HEK293 (cell line): ENCODE data around the gene STUM.

Experiments
- CTCF ChIA-PET: fragments of 350-600 bp; formaldehyde crosslinking; extraction: SDS; loops from one replicate; lab custom pipeline; 2021; ENCODE audit warnings: antibody characterized with exemption; lab: Yijun Ruan, JAX
- POLR2A ChIA-PET: fragments of 300-600 bp; formaldehyde crosslinking; extraction: SDS; loops from one replicate; lab custom pipeline; 2020; ENCODE audit warnings: antibody characterized with exemption, inconsistent platforms; lab: Yijun Ruan, JAX
- H3K27ac ChIP-seq: fragments of 200-500 bp; sonication (Bioruptor generic); 2 replicates; pipeline ENCODE4 v1.5.1; 2014; ENCODE audit warnings: low read depth, low read length, control low read depth, inconsistent platforms; ENCODE audit errors: extremely low read depth
- H3K36me3 ChIP-seq, 2 experiments: fragments of 200-500 bp in 1 of 2; sonication (Bioruptor generic) in 1 of 2; 1 replicate in 1 of 2; 2 replicates in 1 of 2; pipeline ENCODE4 v1.5.1; 2014 to 2017; ENCODE audit warnings: inconsistent platforms in 2 of 2, low read length in 2 of 2; ENCODE audit not compliant: control insufficient read depth in 2 of 2, insufficient read depth in 1 of 2
- H3K4me1 ChIP-seq: fragments of 200-500 bp; sonication (Bioruptor generic); 2 replicates; pipeline ENCODE4 v1.5.1; 2014; ENCODE audit warnings: mild to moderate bottlenecking, low read length, inconsistent platforms; ENCODE audit not compliant: control insufficient read depth, insufficient read depth
- H3K4me3 ChIP-seq: 2 replicates; pipeline ENCODE4 v1.5.1; 2011; ENCODE audit warnings: low read depth, mild to moderate bottlenecking, control low read depth, low read length, moderate library complexity
- H3K9me3 ChIP-seq: fragments of 200-500 bp; sonication (Bioruptor generic); 2 replicates; pipeline ENCODE4 v1.5.1; 2014; ENCODE audit warnings: low read depth, low read length, inconsistent platforms; ENCODE audit not compliant: control insufficient read depth, insufficient read depth
- CTCF ChIP-seq: fragments of 450-650 bp; formaldehyde crosslinking; IDR thresholded peaks from 2 replicates; pipeline ENCODE4 v1.5.1; 2016; ENCODE audit warnings: missing biosample characterization, missing genetic modification characterization
- HOXD13 ChIP-seq: sonication (generic); formaldehyde crosslinking; IDR thresholded peaks from 2 replicates; pipeline ENCODE4 v1.8.0; 2022; ENCODE audit warnings: missing genetic modification reagents, borderline replicate concordance
- KLF1 ChIP-seq: fragments of 450-650 bp; formaldehyde crosslinking; IDR thresholded peaks from 2 replicates; pipeline ENCODE4 v1.5.1; 2016; ENCODE audit warnings: missing biosample characterization, missing genetic modification characterization
- ZBTB20 ChIP-seq: fragments of 450-650 bp; formaldehyde crosslinking; IDR thresholded peaks from 2 replicates; pipeline ENCODE4 v1.5.1; 2016; ENCODE audit warnings: missing biosample characterization, missing genetic modification characterization
- ZBTB48 ChIP-seq: fragments of 450-650 bp; formaldehyde crosslinking; IDR thresholded peaks from 2 replicates; pipeline ENCODE4 v1.5.1; 2016; ENCODE audit warnings: missing biosample characterization, missing genetic modification characterization
- ZBTB8A ChIP-seq: fragments of 450-650 bp; formaldehyde crosslinking; IDR thresholded peaks from 2 replicates; pipeline ENCODE4 v1.5.1; 2016; ENCODE audit warnings: missing biosample characterization, missing genetic modification characterization
- ZFHX2 ChIP-seq: fragments of 450-650 bp; formaldehyde crosslinking; conservative IDR thresholded peaks from 2 replicates; pipeline ENCODE4 v1.5.1; 2016; ENCODE audit warnings: missing biosample characterization, missing genetic modification characterization
- ZNF10 ChIP-seq: fragments of 450-650 bp; formaldehyde crosslinking; IDR thresholded peaks from 2 replicates; pipeline ENCODE4 v1.5.1; 2017; ENCODE audit warnings: missing biosample characterization, missing genetic modification characterization
- ZNF112 ChIP-seq: fragments of 450-650 bp; formaldehyde crosslinking; IDR thresholded peaks from 2 replicates; pipeline ENCODE4 v1.5.0; 2017; ENCODE audit warnings: missing biosample characterization, missing genetic modification characterization
- ZNF114 ChIP-seq: fragments of 450-650 bp; formaldehyde crosslinking; IDR thresholded peaks from 2 replicates; pipeline ENCODE4 v1.5.0; 2017; ENCODE audit warnings: missing biosample characterization, missing genetic modification characterization
- ZNF292 ChIP-seq: fragments of 450-650 bp; formaldehyde crosslinking; IDR thresholded peaks from 2 replicates; pipeline ENCODE4 v1.5.1; 2016; ENCODE audit warnings: low read depth, missing biosample characterization, missing genetic modification characterization, borderline replicate concordance
- ZNF501 ChIP-seq: fragments of 450-650 bp; formaldehyde crosslinking; IDR thresholded peaks from 2 replicates; pipeline ENCODE4 v1.5.1; 2016; ENCODE audit warnings: missing biosample characterization, missing genetic modification characterization
- ZNF548 ChIP-seq: fragments of 450-650 bp; formaldehyde crosslinking; IDR thresholded peaks from 2 replicates; pipeline ENCODE4 v1.5.1; 2016; ENCODE audit warnings: missing biosample characterization, missing genetic modification characterization
- ZNF549 ChIP-seq: fragments of 450-650 bp; IDR thresholded peaks from 2 replicates; pipeline ENCODE4 v1.5.1; 2018; ENCODE audit warnings: missing biosample characterization, missing genetic modification characterization, mild to moderate bottlenecking, inconsistent platforms, moderate library complexity
- ZNF558 ChIP-seq: fragments of 450-650 bp; formaldehyde crosslinking; IDR thresholded peaks from 2 replicates; pipeline ENCODE4 v1.5.1; 2016; ENCODE audit warnings: missing biosample characterization, missing genetic modification characterization
- ZNF610 ChIP-seq: fragments of 450-650 bp; formaldehyde crosslinking; IDR thresholded peaks from 2 replicates; pipeline ENCODE4 v1.5.1; 2016; ENCODE audit warnings: missing biosample characterization, missing genetic modification characterization, borderline replicate concordance
- ZNF623 ChIP-seq: fragments of 450-650 bp; formaldehyde crosslinking; IDR thresholded peaks from 2 replicates; pipeline ENCODE4 v1.5.1; 2016; ENCODE audit warnings: missing biosample characterization, missing genetic modification characterization
- ZNF660 ChIP-seq: fragments of 450-650 bp; IDR thresholded peaks from 2 replicates; pipeline ENCODE4 v1.5.1; 2018; ENCODE audit warnings: missing biosample characterization, mild to moderate bottlenecking, missing genetic modification characterization
- ZNF670 ChIP-seq: fragments of 450-650 bp; formaldehyde crosslinking; IDR thresholded peaks from 2 replicates; pipeline ENCODE4 v1.5.1; 2016; ENCODE audit warnings: missing biosample characterization, missing genetic modification characterization, low read depth
- ZNF704 ChIP-seq: fragments of 450-650 bp; formaldehyde crosslinking; IDR thresholded peaks from 2 replicates; pipeline ENCODE4 v1.5.1; 2016; ENCODE audit warnings: missing biosample characterization, missing genetic modification characterization
- ZNF776 ChIP-seq: fragments of 450-650 bp; formaldehyde crosslinking; IDR thresholded peaks from 2 replicates; pipeline ENCODE4 v1.5.0; 2017; ENCODE audit warnings: missing biosample characterization, missing genetic modification characterization, borderline replicate concordance
- ZNF843 ChIP-seq: fragments of 450-650 bp; formaldehyde crosslinking; IDR thresholded peaks from 2 replicates; pipeline ENCODE4 v1.5.1; 2016; ENCODE audit warnings: missing biosample characterization, missing genetic modification characterization
- ZSCAN23 ChIP-seq: fragments of 450-650 bp; formaldehyde crosslinking; IDR thresholded peaks from 2 replicates; pipeline ENCODE4 v1.5.1; 2016; ENCODE audit warnings: missing biosample characterization, missing genetic modification characterization
- TF ChIP-seq, protein P1 (sequence below): fragments of 450-650 bp; formaldehyde crosslinking; IDR thresholded peaks from 2 replicates; pipeline ENCODE4 v1.5.1; 2017; ENCODE audit warnings: missing biosample characterization, missing genetic modification characterization
- TF ChIP-seq, protein P2 (sequence below): fragments of 450-650 bp; IDR thresholded peaks from 2 replicates; pipeline ENCODE4 v1.5.1; 2018; ENCODE audit warnings: missing biosample characterization, mild to moderate bottlenecking, missing genetic modification characterization

Gene STUM

GRCh38 chr1:226607268-226607660 lies 58.7 kb downstream of the STUM start:
- H3K9me3 ChIP-seq, result no peaks in the 10 kb centered on the region
- ChIA-PET CTCF (interaction anchor here (1.8 to 6.7 kb wide), 8 partner anchors 11 to 185 kb away, joined by 6 to 84 read pairs (median 22); partner anchors contain the start of gene STUM), POLR2A (no interaction called here)
- no peak overlapping the region for H3K4me3 ChIP-seq
- no peak overlapping the region for H3K27ac ChIP-seq
- H3K4me1 ChIP-seq, result no peaks in the 10 kb centered on the region
- H3K36me3 ChIP-seq, result no peaks in the 10 kb centered on the region
- no peak for TF ChIP-seq ZNF501
- TF ChIP-seq ZNF843, result no peak
- no peak for TF ChIP-seq ZNF292 (tag by site-specific recombination)
- no peak for TF ChIP-seq ZNF10 (tag by site-specific recombination)
- no peak for TF ChIP-seq ZNF704
- TF ChIP-seq HOXD13 (CRISPR knock-in tag), result no peak
- TF ChIP-seq ZNF558 (tag by site-specific recombination), result no peak
- no peak for TF ChIP-seq ZNF670 (tag by site-specific recombination)
- no peak for TF ChIP-seq ZNF549
- TF ChIP-seq ZNF548 (tag by site-specific recombination), result no peak
- no peak for TF ChIP-seq KLF1

- Histone ChIP-seq H3K27ac (no peak overlapping the region), H3K9me3 (no peaks in the 10 kb centered on the region), H3K4me3 (no peak overlapping the region), H3K4me1 (no peaks in the 10 kb centered on the region), H3K36me3 (no peaks in the 10 kb centered on the region)
- POLR2A ChIA-PET, result no interaction called here
- TF ChIP-seq ZFHX2 (peak; percentile 44), ZNF670 (tag by site-specific recombination) (no peak), KLF1 (no peak)
- TF ChIP-seq, protein P1, sequence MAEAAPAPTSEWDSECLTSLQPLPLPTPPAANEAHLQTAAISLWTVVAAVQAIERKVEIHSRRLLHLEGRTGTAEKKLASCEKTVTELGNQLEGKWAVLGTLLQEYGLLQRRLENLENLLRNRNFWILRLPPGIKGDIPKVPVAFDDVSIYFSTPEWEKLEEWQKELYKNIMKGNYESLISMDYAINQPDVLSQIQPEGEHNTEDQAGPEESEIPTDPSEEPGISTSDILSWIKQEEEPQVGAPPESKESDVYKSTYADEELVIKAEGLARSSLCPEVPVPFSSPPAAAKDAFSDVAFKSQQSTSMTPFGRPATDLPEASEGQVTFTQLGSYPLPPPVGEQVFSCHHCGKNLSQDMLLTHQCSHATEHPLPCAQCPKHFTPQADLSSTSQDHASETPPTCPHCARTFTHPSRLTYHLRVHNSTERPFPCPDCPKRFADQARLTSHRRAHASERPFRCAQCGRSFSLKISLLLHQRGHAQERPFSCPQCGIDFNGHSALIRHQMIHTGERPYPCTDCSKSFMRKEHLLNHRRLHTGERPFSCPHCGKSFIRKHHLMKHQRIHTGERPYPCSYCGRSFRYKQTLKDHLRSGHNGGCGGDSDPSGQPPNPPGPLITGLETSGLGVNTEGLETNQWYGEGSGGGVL, result no peak
- CTCF ChIA-PET, result interaction anchor here (0.6 to 6.7 kb wide), 31 partner anchors 8 to 504 kb away, joined by 3 to 84 read pairs (median 6); partner anchors contain the start of genes PARP1 and STUM
These were observed 59.3 kb downstream of the STUM start for GRCh38 chr1:226607821-226608220.

GRCh38 chr1:226608699-226609505 lies 60.3 kb downstream of the STUM start:
- CTCF ChIA-PET, result interaction anchor here (0.6 to 6.7 kb wide), 62 partner anchors 9 to 1703 kb away, joined by 3 to 84 read pairs (median 4); partner anchors contain the start of genes PARP1 and STUM
- POLR2A ChIA-PET, result no interaction called here
- no peaks in the 10 kb centered on the region for H3K36me3 ChIP-seq
- H3K27ac ChIP-seq, result no peak overlapping the region
- H3K9me3 ChIP-seq, result no peaks in the 10 kb centered on the region
- no peaks in the 10 kb centered on the region for H3K4me1 ChIP-seq
- H3K4me3 ChIP-seq, result no peak overlapping the region
- TF ChIP-seq ZNF660 (tag by site-specific recombination) (peak; percentile 25; the same call in 1 of the 2 replicates), CTCF (tag by site-specific recombination) (peak; percentile 68; the same call in 1 of the 2 replicates), ZBTB20 (tag by site-specific recombination) (no peak), ZNF114 (tag by site-specific recombination) (no peak), ZNF623 (tag by site-specific recombination) (no peak), ZBTB48 (tag by site-specific recombination) (peak; percentile 44; the same call in 1 of the 2 replicates), ZBTB8A (tag by site-specific recombination) (peak; percentile 30; the same call in 1 of the 2 replicates), ZNF776 (tag by site-specific recombination) (no peak), ZSCAN23 (tag by site-specific recombination) (no peak), ZNF112 (tag by site-specific recombination) (no peak), ZNF610 (tag by site-specific recombination) (0 out of 2 replicates have a peak, but pooled peaks have one; percentile 8), ZFHX2 (no peak)
- TF ChIP-seq, protein P2, sequence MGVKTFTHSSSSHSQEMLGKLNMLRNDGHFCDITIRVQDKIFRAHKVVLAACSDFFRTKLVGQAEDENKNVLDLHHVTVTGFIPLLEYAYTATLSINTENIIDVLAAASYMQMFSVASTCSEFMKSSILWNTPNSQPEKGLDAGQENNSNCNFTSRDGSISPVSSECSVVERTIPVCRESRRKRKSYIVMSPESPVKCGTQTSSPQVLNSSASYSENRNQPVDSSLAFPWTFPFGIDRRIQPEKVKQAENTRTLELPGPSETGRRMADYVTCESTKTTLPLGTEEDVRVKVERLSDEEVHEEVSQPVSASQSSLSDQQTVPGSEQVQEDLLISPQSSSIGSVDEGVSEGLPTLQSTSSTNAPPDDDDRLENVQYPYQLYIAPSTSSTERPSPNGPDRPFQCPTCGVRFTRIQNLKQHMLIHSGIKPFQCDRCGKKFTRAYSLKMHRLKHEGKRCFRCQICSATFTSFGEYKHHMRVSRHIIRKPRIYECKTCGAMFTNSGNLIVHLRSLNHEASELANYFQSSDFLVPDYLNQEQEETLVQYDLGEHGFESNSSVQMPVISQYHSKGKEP (tag by site-specific recombination), result peak; percentile 5; the same call in 1 of the 2 replicates
